IMR-90 (cell line): Measurements from ENCODE around the gene SLC38A5. TPM values are rescaled to one million over a fixed set of nuclear protein-coding genes. Genes with fewer than 3 reads are reported as not detected.

Source experiments
- ATAC-seq: fragments of 200-7000 bp; cut with Tn5 transposase; 2 replicates; pipeline ENCODE4 v1.9.1; 2020; ENCODE audit warnings: low read depth, mild to moderate bottlenecking, moderate library complexity
- BruUV-seq: library from RNA; stranded (reverse); fragments of 400-500 nt; replicated peaks from 2 replicates; lab custom pipeline; 2021; lab: Mats Ljungman, UMichigan
- CTCF ChIA-PET: fragments of 300-600 bp; formaldehyde crosslinking; extraction: SDS; loops from one replicate; lab custom pipeline; 2021; ENCODE audit warnings: antibody characterized with exemption; lab: Yijun Ruan, JAX
- POLR2A ChIA-PET: fragments of 300-600 bp; sonication (Branson Sonifier 250); formaldehyde crosslinking; loops from one replicate; lab custom pipeline; 2022; ENCODE audit warnings: antibody characterized with exemption; ENCODE audit not compliant: unreplicated experiment; lab: Charles Lee
- DNase-seq: peaks from one replicate; pipeline ENCODE4 v3.0.0; 2013
- H2AFZ ChIP-seq: replicated peaks from 2 replicates; pipeline ENCODE3; 2013; ENCODE audit warnings: low read length, mild to moderate bottlenecking; ENCODE audit not compliant: poor library complexity
- H2AK5ac ChIP-seq: 2 replicates; pipeline ENCODE4 v1.6.1; 2013; ENCODE audit warnings: low read depth, low read length, inconsistent platforms
- H2AK9ac ChIP-seq: replicated peaks from 2 replicates; pipeline ENCODE3; 2013; ENCODE audit warnings: mild to moderate bottlenecking, low read depth, low read length, moderate library complexity; ENCODE audit not compliant: poor library complexity
- H2BK120ac ChIP-seq: 2 replicates; pipeline ENCODE4 v1.6.1; 2013; ENCODE audit warnings: low read depth, low read length, inconsistent platforms
- H2BK15ac ChIP-seq: 3 replicates; pipeline ENCODE4 v1.6.1; 2013; ENCODE audit warnings: low read depth, low read length, inconsistent platforms
- H2BK20ac ChIP-seq: 2 replicates; pipeline ENCODE4 v1.6.1; 2013; ENCODE audit warnings: low read depth, mild to moderate bottlenecking, inconsistent platforms, low read length, moderate library complexity
- H2BK5ac ChIP-seq: 2 replicates; pipeline ENCODE4 v1.6.1; 2013; ENCODE audit warnings: mild to moderate bottlenecking, low read depth, low read length, inconsistent platforms; ENCODE audit not compliant: poor library complexity, severe bottlenecking
- H3K14ac ChIP-seq: replicated peaks from 2 replicates; pipeline ENCODE4 v1.6.1; 2013; ENCODE audit warnings: low read depth, low read length, inconsistent platforms
- H3K18ac ChIP-seq: 2 replicates; pipeline ENCODE4 v1.6.1; 2013; ENCODE audit warnings: low read depth, low read length, control low read depth
- H3K23ac ChIP-seq: 2 replicates; pipeline ENCODE4 v1.6.1; 2013; ENCODE audit warnings: low read depth, low read length, inconsistent platforms
- H3K27ac ChIP-seq: 2 replicates; pipeline ENCODE4 v1.5.1; 2013; ENCODE audit warnings: mild to moderate bottlenecking, control low read depth, low read length; ENCODE audit not compliant: insufficient read depth
- H3K27me3 ChIP-seq: 2 replicates; pipeline ENCODE4 v1.6.1; 2013; ENCODE audit warnings: low read length; ENCODE audit not compliant: control insufficient read depth, insufficient read depth
- H3K36me3 ChIP-seq: 2 replicates; pipeline ENCODE4 v1.6.1; 2013; ENCODE audit warnings: low read length, mixed read lengths; ENCODE audit not compliant: control insufficient read depth, insufficient read depth
- H3K4ac ChIP-seq: 2 replicates; pipeline ENCODE4 v1.6.1; 2013; ENCODE audit warnings: low read depth, low read length, inconsistent platforms
- H3K4me1 ChIP-seq: 2 replicates; pipeline ENCODE4 v1.6.1; 2013; ENCODE audit warnings: low read length, mixed read lengths; ENCODE audit not compliant: control insufficient read depth, insufficient read depth
- H3K4me2 ChIP-seq: 2 replicates; pipeline ENCODE4 v1.6.1; 2013; ENCODE audit warnings: low read depth, mild to moderate bottlenecking, control low read depth, low read length, moderate library complexity
- H3K4me3 ChIP-seq: 2 replicates; pipeline ENCODE4 v1.5.1; 2013; ENCODE audit warnings: low read depth, mild to moderate bottlenecking, control low read depth, low read length, moderate library complexity; ENCODE audit not compliant: insufficient read depth
- H3K56ac ChIP-seq: 2 replicates; pipeline ENCODE4 v1.6.1; 2013; ENCODE audit warnings: low read length, inconsistent platforms; ENCODE audit not compliant: insufficient read depth; ENCODE audit errors: extremely low read depth
- H3K79me1 ChIP-seq, 2 experiments: 2 replicates each; pipeline ENCODE4 v1.6.1; 2013; ENCODE audit warnings: low read length in 2 of 2, inconsistent platforms in 1 of 2, low read depth in 1 of 2
- H3K9ac ChIP-seq: 2 replicates; pipeline ENCODE4 v1.6.1; 2013; ENCODE audit warnings: low read depth, low read length, control low read depth
- H3K9me1 ChIP-seq: 2 replicates; pipeline ENCODE4 v1.6.1; 2013; ENCODE audit warnings: low read length, inconsistent platforms; ENCODE audit not compliant: insufficient read depth
- H3K9me3 ChIP-seq: 2 replicates; pipeline ENCODE4 v1.6.1; 2013; ENCODE audit warnings: low read length; ENCODE audit not compliant: control insufficient read depth, insufficient read depth
- H4K20me1 ChIP-seq: 2 replicates; pipeline ENCODE4 v1.6.1; 2013; ENCODE audit warnings: low read length, inconsistent platforms; ENCODE audit not compliant: insufficient read depth
- H4K5ac ChIP-seq: 2 replicates; pipeline ENCODE4 v1.6.1; 2013; ENCODE audit warnings: mild to moderate bottlenecking, low read depth, low read length, control low read depth
- H4K8ac ChIP-seq, 2 experiments: 2 replicates each; pipeline ENCODE4 v1.6.1; 2013; ENCODE audit warnings: low read depth in 2 of 2, low read length in 2 of 2, control low read depth in 1 of 2, inconsistent platforms in 1 of 2
- H4K91ac ChIP-seq: 2 replicates; pipeline ENCODE4 v1.6.1; 2013; ENCODE audit warnings: low read depth, low read length, inconsistent platforms; ENCODE audit not compliant: insufficient read depth
- CHD1 ChIP-seq: IDR thresholded peaks from 2 replicates; pipeline ENCODE4 v1.6.1; 2012; ENCODE audit warnings: low read depth, low read length, improper control_type of control experiment
- ELK1 ChIP-seq: fragments of 150-350 bp; IDR thresholded peaks from 2 replicates; pipeline ENCODE4 v1.6.1; 2016; ENCODE audit warnings: low read depth, mild to moderate bottlenecking, low read length, moderate library complexity, borderline replicate concordance
- FOS ChIP-seq: fragments of 150-350 bp; IDR thresholded peaks from 2 replicates; pipeline ENCODE4 v1.6.1; 2016; ENCODE audit warnings: low read depth, low read length
- MAFK ChIP-seq: IDR thresholded peaks from 2 replicates; pipeline ENCODE4 v1.6.1; 2012; ENCODE audit warnings: low read depth, low read length, improper control_type of control experiment
- POLR2A ChIP-seq: IDR thresholded peaks from 2 replicates; pipeline ENCODE4 v1.6.1; 2012; ENCODE audit warnings: mild to moderate bottlenecking, low read depth, low read length
- RFX5 ChIP-seq: IDR thresholded peaks from 2 replicates; pipeline ENCODE4 v1.8.0; 2012; ENCODE audit warnings: low read depth, mild to moderate bottlenecking, low read length, moderate library complexity
- WGBS, 2 experiments: methylation state at CpG; one replicate each; pipeline versions ENCODE4 v1.1.5 to v1.1.7; 2013; ENCODE audit warnings: missing lambda C conversion rate in 2 of 2; ENCODE audit not compliant: insufficient read length in 1 of 2; ENCODE audit errors: extremely low coverage in 2 of 2; 5-methylcytosine and 5-hydroxymethylcytosine counted together
- dilution Hi-C: fragments of 300-500 bp; cut with HindIII; formaldehyde crosslinking; loops from one replicate; pipeline ENCODE4 v1.14.3; 2018; ENCODE audit warnings: low sequenced_read_pairs; ENCODE audit not compliant: unreplicated experiment
- in situ Hi-C: fragments of 300-500 bp; cut with MboI; formaldehyde crosslinking; loops from 3 replicates; pipeline ENCODE4 v1.14.3; 2019; ENCODE audit warnings: low sequenced_read_pairs, inconsistent platforms, mixed read lengths
- intact Hi-C: fragments of 100-400 bp; cut with micrococcal nuclease; formaldehyde crosslinking; loops from 2 replicates; pipeline ENCODE4 v1.10.0; 2022
- polyA plus RNA-seq, 3 experiments: library from polyadenylated mRNA; depleted of rRNA; stranded (reverse); fragments of >200 nt; gene quantifications; 2 replicates each; pipeline ENCODE4 v1.2.3, GENCODE V29; 2012; ENCODE audit warnings: low replicate concordance in 1 of 3
- total RNA-seq: library from RNA; depleted of rRNA; stranded (reverse); fragments of >200 nt; gene quantifications from 2 replicates; pipeline ENCODE4 v1.2.3, GENCODE V29; 2012
- TF ChIP-seq, protein P1 (sequence below): fragments of 150-350 bp; IDR thresholded peaks from 2 replicates; pipeline ENCODE4 v1.6.1; 2017; ENCODE audit warnings: mild to moderate bottlenecking, antibody characterized with exemption, low read length, low read depth

The SLC38A5 gene
- total and polyA plus RNA-seq, 2 of the 4 experiments (the other 2 are of a cell fraction): 12.2 to 20.4 TPM

- Histone ChIP-seq H3K4me1 (no peaks in the 10 kb centered on the region), H3K56ac (no peak overlapping the region), H3K18ac (no peak overlapping the region), H2BK120ac (no peak overlapping the region), H3K79me1 (peaks cover 0 to 23% of the 10 kb centered on the region in 2 experiments; a peak in 2 of 4 replicates), H3K9me1 (peaks cover 7% of the 10 kb centered on the region), H3K14ac (no peak overlapping the region), H2AK5ac (no peak overlapping the region), H3K4me3 (no peak overlapping the region), H4K20me1 (no peaks in the 10 kb centered on the region; the same call in 1 of the 2 replicates), H2BK15ac (no peak overlapping the region), H3K27ac (no peak overlapping the region), H3K27me3 (peaks cover 2% of the 10 kb centered on the region; the same call in 1 of the 2 replicates), H2BK20ac (no peak overlapping the region), H4K91ac (no peak overlapping the region), H2AK9ac (no peak overlapping the region), H3K36me3 (no peaks in the 10 kb centered on the region), H3K4ac (no peak overlapping the region), H2BK5ac (no peak overlapping the region), H2AFZ (no peak overlapping the region), H3K9me3 (no peaks in the 10 kb centered on the region), H4K8ac (no peak overlapping the region), H3K9ac (no peak overlapping the region), H3K23ac (no peak overlapping the region), H4K5ac (no peak overlapping the region), H3K4me2 (no peak overlapping the region)
- DNase-seq (no peak), ATAC-seq (no peak)
- no CpG with 5 or more reads among the region's 6 CpGs for WGBS, 2 experiments
- ChIA-PET POLR2A (no interaction called here), CTCF (interaction anchor here (0.6 kb wide), 1 partner anchor 20 kb away, joined by 4 read pairs; no protein-coding TSS in a partner anchor)
- in situ Hi-C loops (no loop called here), intact Hi-C loops (no loop called here), dilution Hi-C loops (no loop called here)
- BruUV-seq: no TSS peak
- TF ChIP-seq FOS: no peak
- TF ChIP-seq RFX5: no peak
- no peak for TF ChIP-seq CHD1
- no peak for TF ChIP-seq POLR2A
- no peak for TF ChIP-seq MAFK
- no peak for TF ChIP-seq ELK1
- TF ChIP-seq, protein P1, sequence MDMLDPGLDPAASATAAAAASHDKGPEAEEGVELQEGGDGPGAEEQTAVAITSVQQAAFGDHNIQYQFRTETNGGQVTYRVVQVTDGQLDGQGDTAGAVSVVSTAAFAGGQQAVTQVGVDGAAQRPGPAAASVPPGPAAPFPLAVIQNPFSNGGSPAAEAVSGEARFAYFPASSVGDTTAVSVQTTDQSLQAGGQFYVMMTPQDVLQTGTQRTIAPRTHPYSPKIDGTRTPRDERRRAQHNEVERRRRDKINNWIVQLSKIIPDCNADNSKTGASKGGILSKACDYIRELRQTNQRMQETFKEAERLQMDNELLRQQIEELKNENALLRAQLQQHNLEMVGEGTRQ: no peak
Measured at GRCh38 chrX:48474581-48474980, 4.5 kb upstream of the SLC38A5 start.
